OCI-LY3 (cell line): ENCODE data around the gene OR10G3.

Source experiments
- H2AFZ ChIP-seq: fragments of 200-600, 300-600 bp; shearing (Covaris generic); 2 replicates; pipeline ENCODE4 v1.6.0; 2014; ENCODE audit warnings: antibody characterized with exemption, low read depth, low read length
- H3K27ac ChIP-seq: fragments of 200-600, 300-600 bp; sonication (generic); 2 replicates; pipeline ENCODE4 v1.5.1; 2014; ENCODE audit warnings: mild to moderate bottlenecking, low read length, moderate library complexity, mixed read lengths
- H3K27me3 ChIP-seq: fragments of 200-600, 300-600 bp; sonication (generic); 2 replicates; pipeline ENCODE4 v1.6.1; 2014; ENCODE audit warnings: low read depth, low read length, mixed read lengths
- H3K36me3 ChIP-seq: fragments of 200-600, 300-600 bp; sonication (generic); replicated peaks from 2 replicates; pipeline ENCODE3; 2014; ENCODE audit warnings: low read depth, low read length, mixed read lengths
- H3K4me1 ChIP-seq: fragments of 300-600, 200-600 bp; sonication (generic); 2 replicates; pipeline ENCODE4 v1.6.1; 2014; ENCODE audit warnings: low read length, mixed read lengths
- H3K4me2 ChIP-seq: fragments of 200-600, 300-600 bp; sonication (generic); 2 replicates; pipeline ENCODE4 v1.6.1; 2014; ENCODE audit warnings: low read length, mixed read lengths
- H3K4me3 ChIP-seq: fragments of 300-600, 200-600 bp; sonication (generic); 2 replicates; pipeline ENCODE4 v1.5.1; 2014; ENCODE audit warnings: antibody characterized with exemption, mild to moderate bottlenecking, low read length, moderate library complexity
- H3K79me2 ChIP-seq: fragments of 300-600, 200-600 bp; shearing (Covaris generic); 2 replicates; pipeline ENCODE4 v1.6.1; 2014; ENCODE audit warnings: mild to moderate bottlenecking, low read length, mixed read lengths
- H3K9ac ChIP-seq: fragments of 300-600, 200-600 bp; shearing (Covaris generic); 2 replicates; pipeline ENCODE4 v1.6.0; 2014; ENCODE audit warnings: mild to moderate bottlenecking, low read length, moderate library complexity
- H3K9me3 ChIP-seq: fragments of 200-600, 300-600 bp; shearing (Covaris generic); 2 replicates; pipeline ENCODE4 v1.6.1; 2014; ENCODE audit warnings: low read length, mixed read lengths; ENCODE audit not compliant: insufficient read depth
- H4K20me1 ChIP-seq: fragments of 200-600, 300-600 bp; sonication (generic); 2 replicates; pipeline ENCODE4 v1.6.1; 2016; ENCODE audit warnings: low read length, mixed read lengths; ENCODE audit not compliant: insufficient read depth
- EZH2phosphoT487 ChIP-seq: fragments of 200-600 bp; shearing (Covaris generic); IDR thresholded peaks from 2 replicates; pipeline ENCODE4 v1.6.1; 2018; ENCODE audit warnings: antibody characterized with exemption, mixed run types, low read depth
- TF ChIP-seq, protein P1 (sequence below): fragments of 200-600, 300-600 bp; sonication (generic); IDR thresholded peaks from 2 replicates; pipeline ENCODE4 v1.5.1; 2014; ENCODE audit warnings: antibody characterized with exemption, low read length, low read depth

The OR10G3 gene

DNA sequence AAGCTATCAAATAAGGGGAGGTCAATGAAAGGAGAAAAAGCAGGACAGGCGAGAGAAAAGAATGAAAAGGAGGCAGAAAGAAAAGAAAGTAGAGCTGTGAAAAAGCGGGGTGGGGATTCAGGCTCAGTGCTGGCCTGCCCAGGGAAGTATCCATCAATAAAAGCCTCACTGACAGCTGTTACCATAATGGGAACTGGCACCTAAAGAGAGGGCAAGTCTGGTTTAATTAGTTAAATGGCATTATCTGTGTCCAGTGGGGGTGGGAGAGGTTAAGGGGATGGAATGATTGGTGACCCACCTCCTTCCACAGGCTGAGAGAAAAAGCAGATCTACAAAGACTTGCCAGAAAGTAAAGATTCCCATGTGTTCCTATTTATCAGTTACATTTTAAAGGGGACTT, 61.2 kb downstream of the OR10G3 start:
- H3K4me3 ChIP-seq: no peak overlapping the region
- no peak overlapping the region for H3K9ac ChIP-seq
- H3K27me3 ChIP-seq: peaks cover 5% of the 10 kb centered on the region; the same call in 1 of the 2 replicates
- no peak overlapping the region for H3K27ac ChIP-seq
- no peak overlapping the region for H2AFZ ChIP-seq
- H3K9me3 ChIP-seq: no peaks in the 10 kb centered on the region
- no peaks in the 10 kb centered on the region for H3K4me1 ChIP-seq
- no peak for TF ChIP-seq EZH2phosphoT487
- TF ChIP-seq, protein P1, sequence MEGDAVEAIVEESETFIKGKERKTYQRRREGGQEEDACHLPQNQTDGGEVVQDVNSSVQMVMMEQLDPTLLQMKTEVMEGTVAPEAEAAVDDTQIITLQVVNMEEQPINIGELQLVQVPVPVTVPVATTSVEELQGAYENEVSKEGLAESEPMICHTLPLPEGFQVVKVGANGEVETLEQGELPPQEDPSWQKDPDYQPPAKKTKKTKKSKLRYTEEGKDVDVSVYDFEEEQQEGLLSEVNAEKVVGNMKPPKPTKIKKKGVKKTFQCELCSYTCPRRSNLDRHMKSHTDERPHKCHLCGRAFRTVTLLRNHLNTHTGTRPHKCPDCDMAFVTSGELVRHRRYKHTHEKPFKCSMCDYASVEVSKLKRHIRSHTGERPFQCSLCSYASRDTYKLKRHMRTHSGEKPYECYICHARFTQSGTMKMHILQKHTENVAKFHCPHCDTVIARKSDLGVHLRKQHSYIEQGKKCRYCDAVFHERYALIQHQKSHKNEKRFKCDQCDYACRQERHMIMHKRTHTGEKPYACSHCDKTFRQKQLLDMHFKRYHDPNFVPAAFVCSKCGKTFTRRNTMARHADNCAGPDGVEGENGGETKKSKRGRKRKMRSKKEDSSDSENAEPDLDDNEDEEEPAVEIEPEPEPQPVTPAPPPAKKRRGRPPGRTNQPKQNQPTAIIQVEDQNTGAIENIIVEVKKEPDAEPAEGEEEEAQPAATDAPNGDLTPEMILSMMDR: no peak
- no peak overlapping the region for H3K4me2 ChIP-seq
- H4K20me1 ChIP-seq: no peaks in the 10 kb centered on the region
- H3K36me3 ChIP-seq: no peaks in the 10 kb centered on the region
- H3K79me2 ChIP-seq: no peaks in the 10 kb centered on the region
